OCI-LY7 (cell line): ENCODE data around the gene ERICH3. TPM values are rescaled to one million over a fixed set of nuclear protein-coding genes. Genes with fewer than 3 reads are reported as not detected.

Experiments
- BruUV-seq: library from RNA; stranded (reverse); fragments of 400-500 nt; replicated peaks from 2 replicates; lab custom pipeline; 2021; lab: Mats Ljungman, UMichigan
- CTCF ChIA-PET: fragments of 300-600 bp; sonication (Branson Sonifier 250); formaldehyde crosslinking; loops from one replicate; lab custom pipeline; 2022; ENCODE audit warnings: antibody characterized with exemption; ENCODE audit not compliant: unreplicated experiment; lab: Charles Lee
- POLR2A ChIA-PET: fragments of 300-600 bp; sonication (Branson Sonifier 250); formaldehyde crosslinking; loops from one replicate; lab custom pipeline; 2022; ENCODE audit warnings: antibody characterized with exemption; lab: Charles Lee
- DNase-seq: peaks from one replicate; pipeline ENCODE4 v3.0.0-alpha.2; 2015; ENCODE audit warnings: low spot score
- H2AFZ ChIP-seq: fragments of 200-600 bp; sonication (generic), shearing (Covaris generic); 2 replicates; pipeline ENCODE4 v1.6.1; 2014; ENCODE audit warnings: mild to moderate bottlenecking, antibody characterized with exemption, low read length, moderate library complexity
- H3K27ac ChIP-seq: fragments of 200-600 bp; sonication (generic); 2 replicates; pipeline ENCODE4 v1.5.1; 2014; ENCODE audit warnings: mixed run types, low read depth, mild to moderate bottlenecking, moderate library complexity, low read length, inconsistent platforms; ENCODE audit not compliant: poor library complexity, severe bottlenecking
- H3K36me3 ChIP-seq: fragments of 200-600 bp; sonication (generic); 2 replicates; pipeline ENCODE4 v1.6.1; 2014; ENCODE audit warnings: mild to moderate bottlenecking, antibody characterized with exemption, low read length, moderate library complexity, mixed read lengths; ENCODE audit not compliant: insufficient read depth
- H3K4me1 ChIP-seq: fragments of 200-600 bp; sonication (generic); 2 replicates; pipeline ENCODE4 v1.5.1; 2014; ENCODE audit warnings: mild to moderate bottlenecking, low read length; ENCODE audit not compliant: insufficient read depth, poor library complexity, severe bottlenecking
- H3K4me2 ChIP-seq: fragments of 200-600 bp; sonication (generic); 2 replicates; pipeline ENCODE4 v1.6.1; 2014; ENCODE audit warnings: mild to moderate bottlenecking, low read length
- H3K4me3 ChIP-seq: fragments of 200-600 bp; sonication (generic); 2 replicates; pipeline ENCODE4 v1.5.1; 2014; ENCODE audit warnings: mild to moderate bottlenecking, low read depth, low read length; ENCODE audit not compliant: poor library complexity, severe bottlenecking
- H3K79me2 ChIP-seq: fragments of 200-600 bp; sonication (generic); 2 replicates; pipeline ENCODE4 v1.6.1; 2016; ENCODE audit warnings: low read depth, mild to moderate bottlenecking, low read length, moderate library complexity, mixed read lengths; ENCODE audit not compliant: insufficient read depth
- H3K9me2 ChIP-seq: fragments of 200-600 bp; sonication (generic); 2 replicates; pipeline ENCODE4 v1.6.1; 2016; ENCODE audit warnings: mild to moderate bottlenecking, low read length, mixed read lengths; ENCODE audit not compliant: insufficient read depth
- H3K9me3 ChIP-seq: fragments of 200-600 bp; sonication (generic); 2 replicates; pipeline ENCODE4 v1.6.1; 2014; ENCODE audit warnings: mild to moderate bottlenecking, mixed run types, low read length, mixed read lengths
- H4K20me1 ChIP-seq: fragments of 200-600 bp; sonication (generic); 2 replicates; pipeline ENCODE4 v1.6.1; 2014; ENCODE audit warnings: mild to moderate bottlenecking, antibody characterized with exemption, low read length, moderate library complexity, mixed read lengths; ENCODE audit not compliant: insufficient read depth
- EZH2phosphoT487 ChIP-seq: fragments of 200-600 bp; sonication (generic); IDR thresholded peaks from 2 replicates; pipeline ENCODE4 v1.6.1; 2018; ENCODE audit warnings: low read depth, borderline replicate concordance, mild to moderate bottlenecking, mixed run types, antibody characterized with exemption, low read length, moderate library complexity, mixed read lengths
- intact Hi-C: fragments of 100-400 bp; cut with micrococcal nuclease; formaldehyde crosslinking; loops from one replicate; pipeline ENCODE4 v1.10.0; 2022; ENCODE audit not compliant: unreplicated experiment
- total RNA-seq, 2 experiments: library from RNA; depleted of rRNA in 1 of 2; stranded (reverse); fragments of >200 nt in 1 of 2; shearing (Covaris generic) in 1 of 2; gene quantifications; 2 replicates each; pipeline ENCODE4 v1.2.3, GENCODE V29; 2014 to 2022
- TF ChIP-seq, protein P1 (sequence below): fragments of 200-600 bp; sonication (generic); conservative IDR thresholded peaks from 2 replicates; pipeline ENCODE4 v1.5.1; 2014; ENCODE audit warnings: mild to moderate bottlenecking, antibody characterized with exemption, low read length, moderate library complexity, mixed read lengths

The ERICH3 gene
- total RNA-seq, 2 experiments from 2014 or later = not detected

- H3K36me3 ChIP-seq = no peaks in the 10 kb centered on the region
- no peak overlapping the region for H3K4me3 ChIP-seq
- H3K4me1 ChIP-seq = no peaks in the 10 kb centered on the region
- DNase-seq = no peak
- H4K20me1 ChIP-seq = no peaks in the 10 kb centered on the region
- H2AFZ ChIP-seq = no peak overlapping the region
- no peak overlapping the region for H3K4me2 ChIP-seq
- H3K79me2 ChIP-seq = no peaks in the 10 kb centered on the region
- H3K27ac ChIP-seq = no peak overlapping the region
- ChIA-PET POLR2A (interaction anchor here (0.7 to 1.3 kb wide), 2 partner anchors 10 to 323 kb away, joined by 3 read pairs; no protein-coding TSS in a partner anchor), CTCF (no interaction called here)
- no peaks in the 10 kb centered on the region for H3K9me3 ChIP-seq
- intact Hi-C loops = no loop called here
- no TSS peak for BruUV-seq
- TF ChIP-seq EZH2phosphoT487 = no peak
- TF ChIP-seq, protein P1, sequence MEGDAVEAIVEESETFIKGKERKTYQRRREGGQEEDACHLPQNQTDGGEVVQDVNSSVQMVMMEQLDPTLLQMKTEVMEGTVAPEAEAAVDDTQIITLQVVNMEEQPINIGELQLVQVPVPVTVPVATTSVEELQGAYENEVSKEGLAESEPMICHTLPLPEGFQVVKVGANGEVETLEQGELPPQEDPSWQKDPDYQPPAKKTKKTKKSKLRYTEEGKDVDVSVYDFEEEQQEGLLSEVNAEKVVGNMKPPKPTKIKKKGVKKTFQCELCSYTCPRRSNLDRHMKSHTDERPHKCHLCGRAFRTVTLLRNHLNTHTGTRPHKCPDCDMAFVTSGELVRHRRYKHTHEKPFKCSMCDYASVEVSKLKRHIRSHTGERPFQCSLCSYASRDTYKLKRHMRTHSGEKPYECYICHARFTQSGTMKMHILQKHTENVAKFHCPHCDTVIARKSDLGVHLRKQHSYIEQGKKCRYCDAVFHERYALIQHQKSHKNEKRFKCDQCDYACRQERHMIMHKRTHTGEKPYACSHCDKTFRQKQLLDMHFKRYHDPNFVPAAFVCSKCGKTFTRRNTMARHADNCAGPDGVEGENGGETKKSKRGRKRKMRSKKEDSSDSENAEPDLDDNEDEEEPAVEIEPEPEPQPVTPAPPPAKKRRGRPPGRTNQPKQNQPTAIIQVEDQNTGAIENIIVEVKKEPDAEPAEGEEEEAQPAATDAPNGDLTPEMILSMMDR = no peak
- no peaks in the 10 kb centered on the region for H3K9me2 ChIP-seq
Measured at GRCh38 chr1:74531796-74532195, 141.8 kb downstream of the ERICH3 start.

- POLR2A ChIA-PET = no interaction called here
- H3K79me2 ChIP-seq = no peaks in the 10 kb centered on the region
- TF ChIP-seq, protein P1 = no peak
- TF ChIP-seq EZH2phosphoT487 = no peak
- no peaks in the 10 kb centered on the region for H3K9me3 ChIP-seq
- no peak overlapping the region for H2AFZ ChIP-seq
- no peak for DNase-seq
- no peaks in the 10 kb centered on the region for H3K4me1 ChIP-seq
- CTCF ChIA-PET = no interaction called here
- BruUV-seq = no TSS peak
- H3K36me3 ChIP-seq = no peaks in the 10 kb centered on the region
- H3K4me2 ChIP-seq = no peak overlapping the region
- H3K9me2 ChIP-seq = no peaks in the 10 kb centered on the region
- no peak overlapping the region for H3K27ac ChIP-seq
- H3K4me3 ChIP-seq = no peak overlapping the region
- no peaks in the 10 kb centered on the region for H4K20me1 ChIP-seq
- intact Hi-C loops = no loop called here
Measured at GRCh38 chr1:74530892-74531291, 142.7 kb downstream of the ERICH3 start.

- H3K4me3 ChIP-seq = no peak overlapping the region
- ChIA-PET CTCF (no interaction called here), POLR2A (no interaction called here)
- TF ChIP-seq, protein P1 = no peak
- no peak for TF ChIP-seq EZH2phosphoT487
- no peak overlapping the region for H3K4me2 ChIP-seq
- H4K20me1 ChIP-seq = no peaks in the 10 kb centered on the region
- no TSS peak for BruUV-seq
- no peak overlapping the region for H3K27ac ChIP-seq
- intact Hi-C loops = no loop called here
- H3K36me3 ChIP-seq = no peaks in the 10 kb centered on the region
- no peaks in the 10 kb centered on the region for H3K9me3 ChIP-seq
- H3K4me1 ChIP-seq = no peaks in the 10 kb centered on the region
- H2AFZ ChIP-seq = no peak overlapping the region
- no peaks in the 10 kb centered on the region for H3K9me2 ChIP-seq
- no peaks in the 10 kb centered on the region for H3K79me2 ChIP-seq
- no peak for DNase-seq
Measured at GRCh38 chr1:74528123-74528522, 145.5 kb downstream of the ERICH3 start.
